Gastroesophageal sphincter (tissue), 3 donors: ENCODE data around the gene C1QTNF12.

Experiments used
- CTCF ChIP-seq, 4 experiments: fragments of 200-600 bp in 2 of 4; fragments of 450-650 bp in 2 of 4; sonication (generic) in 1 of 4; IDR thresholded peaks; one replicate each; pipeline ENCODE4 v1.5.1; 2017 to 2019; ENCODE audit warnings: antibody characterized with exemption in 4 of 4, mild to moderate bottlenecking in 2 of 4, moderate library complexity in 2 of 4
- POLR2A ChIP-seq, 2 donors: fragments of 450-650 bp; IDR thresholded peaks; one replicate each; pipeline ENCODE4 v1.6.1; 2017; ENCODE audit warnings: antibody characterized with exemption in 2 of 2, mild to moderate bottlenecking in 2 of 2, moderate library complexity in 1 of 2
- POLR2AphosphoS5 ChIP-seq: sonication (generic); formaldehyde crosslinking; IDR thresholded peaks from one replicate; pipeline ENCODE4 v1.6.1; 2017; ENCODE audit warnings: antibody characterized with exemption

GRCh38 chr1:1295154-1295923 is 48.8 kb upstream of the C1QTNF12 start:
- TF ChIP-seq CTCF (IDR thresholded peaks at IDR 0.05) (no peak), POLR2A (IDR thresholded peaks at IDR 0.05) (no peak), POLR2AphosphoS5 (no peak)
